HG03565 (cell line): Measurements from ENCODE around the gene STIM1.
"Not testable (repeated sequence)": the region's sequence is repeated elsewhere in the genome, so short reads cannot be mapped to it uniquely, and the experiment has no call there.

Experiments
- ATAC-seq: cut with Tn5 transposase; IDR thresholded peaks from one replicate; pipeline ENCODE4 v1.9.1; 2021; ENCODE audit warnings: mild to moderate bottlenecking, moderate library complexity; ENCODE audit not compliant: unreplicated experiment

Gene STIM1

DNA sequence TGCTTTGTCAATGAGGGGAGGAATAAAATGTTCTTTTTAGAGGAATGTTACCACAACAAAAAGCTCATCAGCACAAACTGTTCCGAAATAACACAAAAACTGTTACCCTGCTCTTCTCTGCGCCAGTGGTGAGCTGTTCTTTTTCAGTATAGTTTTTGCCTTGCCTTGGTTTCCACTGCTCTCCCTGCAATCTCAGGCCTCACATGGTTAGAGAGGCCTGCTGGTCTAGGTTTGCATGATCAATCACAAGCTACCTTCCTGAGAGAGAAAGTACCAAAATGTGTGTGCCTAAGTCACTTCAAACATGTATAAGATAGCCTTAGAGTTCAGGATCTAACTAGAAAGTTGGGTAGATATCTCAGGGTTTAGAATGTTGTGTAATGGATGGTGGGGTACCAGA, 114.6 kb downstream of the STIM1 start:
- no peak for ATAC-seq

DNA sequence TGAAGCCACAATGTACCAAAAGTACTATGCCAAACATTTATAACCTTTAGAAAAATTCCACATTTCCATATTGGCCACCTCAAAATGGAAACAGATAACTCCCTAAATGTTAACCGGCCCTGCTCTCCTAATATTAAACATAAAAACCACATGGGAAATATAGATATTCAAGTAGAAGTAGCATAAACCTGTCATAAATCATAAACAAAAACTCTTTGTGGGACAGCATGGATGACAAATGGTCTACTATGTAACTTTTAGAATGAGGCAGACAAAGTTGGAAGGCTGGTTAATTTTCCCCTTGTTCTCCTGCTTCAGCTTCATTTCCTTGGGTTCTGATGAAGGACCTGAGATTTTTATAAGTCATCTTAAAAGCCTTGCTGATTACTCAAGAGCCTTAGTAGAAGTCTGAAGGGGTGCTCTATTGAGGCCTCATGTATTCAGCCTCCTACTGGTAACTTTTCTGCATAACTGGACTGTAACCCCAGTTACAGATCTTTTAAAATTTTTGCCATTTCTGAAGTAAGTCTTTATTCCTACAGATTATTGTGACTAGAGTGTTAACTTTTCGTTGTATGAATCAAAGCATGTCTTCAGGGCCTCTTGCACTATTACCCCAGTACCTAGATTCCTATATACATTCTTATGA, 116.4 kb downstream of the STIM1 start:
- no peak for ATAC-seq

DNA sequence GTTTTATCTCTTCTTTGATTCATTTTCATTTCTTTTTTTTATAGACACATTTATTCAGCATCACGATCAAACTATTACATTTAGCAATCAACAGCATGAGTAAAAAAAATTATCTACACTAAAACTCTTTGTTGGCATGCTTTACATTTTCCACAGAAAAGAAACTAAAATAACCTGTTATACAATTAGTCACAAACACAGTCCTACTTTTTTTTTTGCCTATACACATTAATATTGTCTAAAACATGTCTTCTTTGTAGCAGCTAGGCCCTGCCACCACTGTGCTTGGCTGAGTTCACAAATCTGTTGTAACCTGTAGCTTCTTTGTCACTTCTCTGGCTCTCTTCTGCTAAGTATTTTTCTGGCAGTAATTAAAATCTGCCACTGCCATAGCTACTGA, 117.0 kb downstream of the STIM1 start:
- no peak for ATAC-seq

DNA sequence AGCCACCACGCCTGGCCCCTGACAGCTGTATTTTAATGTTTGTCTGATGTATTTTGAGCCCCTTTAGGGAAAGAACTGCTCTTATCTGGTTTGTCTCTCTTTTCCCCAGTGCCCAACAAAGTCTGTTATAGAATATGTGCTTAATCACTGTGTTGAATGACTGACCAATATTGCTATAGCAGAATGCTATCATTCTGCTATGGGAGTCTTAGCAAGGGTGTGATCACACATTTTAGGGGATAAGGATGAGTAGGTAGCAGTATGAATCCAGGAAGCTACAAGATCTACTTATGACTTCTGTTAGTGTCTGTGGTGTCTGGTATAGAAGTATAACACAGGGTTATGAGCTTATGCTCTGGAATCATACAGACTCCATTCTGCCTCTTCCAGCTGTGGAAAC, 121.6 kb downstream of the STIM1 start:
- ATAC-seq = no peak

DNA sequence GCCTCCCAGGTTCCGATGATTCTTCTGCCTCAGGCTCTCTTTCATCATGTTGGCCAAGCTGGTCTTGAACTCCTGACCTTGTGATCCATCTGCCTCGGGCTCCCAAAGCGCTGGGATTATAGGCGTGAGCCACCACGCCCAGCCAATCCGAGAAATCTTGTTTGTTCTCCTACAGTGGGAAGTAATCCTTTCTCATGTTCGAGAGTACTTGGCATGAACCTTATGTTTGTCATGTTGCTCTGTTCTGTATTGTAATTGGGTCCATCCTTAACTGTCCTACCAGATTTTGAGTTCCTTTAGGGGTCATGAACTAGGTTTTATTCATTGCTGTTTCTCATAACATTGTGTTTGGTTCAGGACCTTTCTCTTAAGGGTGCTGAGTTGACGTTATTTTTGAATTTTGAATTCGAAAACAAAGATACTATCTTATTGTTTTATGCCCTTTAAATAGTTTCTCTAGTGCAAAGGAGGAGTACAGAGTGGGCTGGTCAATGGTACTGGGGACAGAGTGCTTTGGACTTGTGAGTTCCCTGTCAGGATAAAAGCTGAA, 125.7 kb downstream of the STIM1 start:
- ATAC-seq = no peak

DNA sequence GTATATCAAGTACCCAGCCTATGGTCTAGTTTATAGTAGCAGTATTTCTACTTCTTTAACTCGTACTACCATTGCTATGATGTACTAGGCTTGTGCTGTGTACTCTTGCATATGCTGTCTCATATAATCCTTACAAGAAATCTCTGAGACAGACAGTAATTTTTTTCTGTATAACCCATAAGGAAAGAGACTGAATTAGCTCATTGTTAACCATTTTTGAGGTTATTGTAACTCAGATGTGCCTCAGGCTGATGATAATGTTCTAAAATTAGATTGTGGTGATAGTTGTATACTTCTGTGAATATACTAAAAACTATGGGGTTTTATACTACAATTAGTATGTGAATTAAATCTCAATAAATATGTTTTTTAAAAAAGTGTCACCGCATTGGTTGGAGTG, 127.0 kb downstream of the STIM1 start:
- ATAC-seq = no peak

DNA sequence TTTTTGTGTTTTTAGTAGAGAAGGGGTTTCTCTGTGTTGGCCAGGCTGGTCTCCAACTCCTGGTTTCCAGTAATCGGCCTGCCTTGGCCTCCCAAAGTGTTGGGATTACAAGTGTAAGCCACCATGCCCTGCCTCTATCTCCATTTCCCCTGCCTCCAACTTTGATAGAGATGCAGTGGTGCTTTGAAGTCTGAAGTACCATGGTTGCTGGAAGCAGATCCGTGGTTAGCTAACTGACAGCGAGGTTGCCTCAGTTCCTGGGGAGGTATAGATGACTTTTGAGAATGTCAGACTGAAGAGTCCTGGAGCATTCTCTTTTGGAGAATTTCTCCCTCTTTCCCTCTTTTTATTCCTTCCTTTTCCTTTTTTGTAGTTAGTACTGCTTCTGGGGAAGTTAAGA, 127.6 kb downstream of the STIM1 start:
- ATAC-seq = no peak

DNA sequence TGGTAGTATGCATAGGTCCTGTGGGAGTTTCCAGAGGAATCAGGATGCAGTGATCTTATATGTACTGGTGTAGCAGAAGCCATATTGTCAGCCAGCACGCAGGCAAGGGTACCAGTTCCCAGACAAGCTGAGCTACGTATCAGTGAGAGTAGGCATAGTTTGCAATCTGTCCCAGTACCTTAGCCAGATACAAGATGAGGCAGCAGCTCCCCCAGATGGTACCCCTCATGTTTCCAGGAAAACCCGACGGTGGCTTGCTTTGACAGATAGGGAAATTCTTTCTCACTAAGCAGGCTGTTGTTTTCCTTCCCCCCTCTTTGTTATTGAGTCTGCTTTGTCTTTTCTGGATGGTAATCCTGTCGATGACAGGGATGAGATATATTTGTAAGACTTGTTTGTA, 129.4 kb downstream of the STIM1 start:
- ATAC-seq = no peak

DNA sequence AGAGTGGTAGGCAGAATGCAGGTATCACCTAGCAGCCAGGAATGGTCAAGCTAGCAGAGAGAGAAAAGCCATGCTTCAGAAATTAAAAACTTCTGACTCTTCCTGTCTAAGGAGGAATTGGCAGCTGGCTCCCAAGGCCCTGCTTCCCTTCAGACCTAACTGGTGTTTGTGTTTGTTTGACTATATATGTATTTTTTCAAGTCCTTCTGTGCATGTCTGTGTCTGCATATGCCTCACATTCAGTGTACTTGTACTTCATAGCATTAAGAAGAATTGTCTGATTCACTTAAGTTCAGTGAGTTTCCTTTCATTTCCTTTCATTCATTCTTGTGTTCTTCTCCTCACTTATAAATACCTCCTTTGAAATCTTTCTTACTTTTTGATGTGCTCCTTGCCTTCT, 130.2 kb downstream of the STIM1 start:
- no peak for ATAC-seq

DNA sequence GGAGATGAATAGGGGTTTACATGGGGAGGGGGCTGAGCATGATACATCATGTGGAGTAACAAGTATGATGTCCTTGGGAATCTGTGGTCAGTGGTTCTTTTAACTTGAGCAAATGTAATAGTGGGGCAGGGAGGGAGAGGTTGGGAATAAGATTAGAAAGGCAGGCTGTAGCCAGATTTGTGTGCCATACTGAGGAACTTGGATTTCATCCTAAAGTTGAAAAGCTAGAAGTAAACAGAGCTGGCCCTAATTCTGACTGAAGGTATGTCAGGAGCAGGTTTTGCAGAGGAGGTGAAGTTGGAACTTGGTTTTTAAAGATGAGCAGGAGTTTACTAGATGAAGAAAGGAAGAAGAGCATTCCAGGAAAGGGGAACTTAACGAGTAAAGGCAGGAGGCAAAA, 130.8 kb downstream of the STIM1 start:
- no peak for ATAC-seq

DNA sequence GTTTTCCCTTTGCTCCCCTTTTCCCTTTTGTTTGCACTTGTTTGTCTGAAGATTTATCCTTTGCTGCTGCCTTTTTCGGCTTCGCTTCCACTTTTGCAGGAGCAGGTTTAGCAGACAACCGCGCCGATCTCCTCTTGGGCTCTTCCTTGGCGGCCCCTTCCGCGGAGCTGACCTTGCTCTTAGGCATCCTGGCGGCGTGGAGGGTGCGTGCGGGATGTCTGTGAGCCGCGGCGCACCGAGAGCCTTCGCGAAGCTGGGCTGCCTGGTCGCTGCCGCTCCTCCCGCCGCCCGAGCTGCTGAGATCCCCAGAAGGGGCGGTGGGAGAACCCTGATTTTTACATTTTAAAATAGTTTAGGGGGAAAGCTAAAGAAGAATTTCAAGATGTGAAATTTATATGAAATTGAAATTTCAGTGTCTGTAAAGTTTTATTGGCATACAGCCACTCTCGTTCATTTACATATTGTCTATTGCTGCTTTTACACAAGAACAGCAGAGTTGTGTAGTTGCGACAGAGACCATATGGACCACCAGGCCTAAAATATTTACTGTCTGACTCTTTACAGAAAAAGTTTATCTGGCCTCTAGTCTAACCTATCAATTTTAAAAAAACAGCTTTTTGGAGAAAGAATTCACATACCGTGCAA, 133.9 kb downstream of the STIM1 start:
- ATAC-seq = no peak

DNA sequence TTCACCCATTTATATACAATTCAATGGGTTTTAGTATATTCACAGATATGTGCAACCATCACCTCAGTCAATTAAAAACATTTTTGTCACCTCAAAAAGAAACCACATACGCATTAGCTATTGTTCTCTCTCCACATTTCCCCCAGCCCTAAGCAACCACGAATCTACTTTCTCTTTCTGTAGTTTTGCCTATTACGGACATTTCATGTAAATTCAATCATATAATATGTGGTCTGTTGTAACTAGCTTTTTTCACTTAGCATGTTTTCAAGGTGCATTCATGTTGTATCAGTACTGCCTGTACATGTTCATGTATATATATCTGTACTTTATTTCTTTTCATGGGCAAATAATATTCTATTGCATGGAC, 134.4 kb downstream of the STIM1 start:
- ATAC-seq = no peak

DNA sequence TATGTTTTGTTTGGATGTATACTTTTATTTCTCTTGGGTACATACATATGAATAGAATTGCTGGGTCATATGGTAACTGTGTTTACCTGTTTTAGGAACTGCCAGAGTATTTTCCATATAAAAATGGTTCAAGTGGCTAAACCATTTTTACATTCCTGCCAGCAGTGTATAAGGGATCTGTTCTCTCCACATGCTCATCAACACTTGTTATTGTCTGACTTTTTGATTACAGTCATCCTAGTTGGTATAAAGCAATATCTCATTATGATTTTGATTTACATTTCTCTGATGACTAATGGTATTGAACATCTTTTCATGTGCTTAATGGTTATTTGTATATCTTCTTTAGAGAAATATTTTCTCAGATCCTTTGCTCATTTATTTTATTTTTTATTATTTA, 134.9 kb downstream of the STIM1 start:
- ATAC-seq = no peak

DNA sequence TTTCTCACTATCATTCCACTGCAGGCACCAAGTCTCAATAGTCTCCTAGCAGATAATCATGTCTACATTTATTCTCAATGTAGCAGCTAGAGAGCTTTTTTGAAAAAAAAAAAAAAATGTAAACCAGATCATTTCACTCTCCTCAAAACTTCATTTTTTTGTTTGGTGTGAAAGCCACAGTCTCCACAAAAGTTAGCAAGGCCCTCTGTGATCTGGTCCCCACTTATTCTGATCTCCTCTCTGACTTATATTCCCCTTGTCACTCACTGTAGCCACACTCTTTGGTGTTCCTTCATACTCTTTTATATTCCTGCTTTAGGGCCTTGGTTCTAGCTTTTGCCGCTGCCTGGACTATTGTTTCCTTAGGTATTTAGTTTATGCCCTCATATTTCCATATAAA, 137.5 kb downstream of the STIM1 start:
- ATAC-seq = no peak

DNA sequence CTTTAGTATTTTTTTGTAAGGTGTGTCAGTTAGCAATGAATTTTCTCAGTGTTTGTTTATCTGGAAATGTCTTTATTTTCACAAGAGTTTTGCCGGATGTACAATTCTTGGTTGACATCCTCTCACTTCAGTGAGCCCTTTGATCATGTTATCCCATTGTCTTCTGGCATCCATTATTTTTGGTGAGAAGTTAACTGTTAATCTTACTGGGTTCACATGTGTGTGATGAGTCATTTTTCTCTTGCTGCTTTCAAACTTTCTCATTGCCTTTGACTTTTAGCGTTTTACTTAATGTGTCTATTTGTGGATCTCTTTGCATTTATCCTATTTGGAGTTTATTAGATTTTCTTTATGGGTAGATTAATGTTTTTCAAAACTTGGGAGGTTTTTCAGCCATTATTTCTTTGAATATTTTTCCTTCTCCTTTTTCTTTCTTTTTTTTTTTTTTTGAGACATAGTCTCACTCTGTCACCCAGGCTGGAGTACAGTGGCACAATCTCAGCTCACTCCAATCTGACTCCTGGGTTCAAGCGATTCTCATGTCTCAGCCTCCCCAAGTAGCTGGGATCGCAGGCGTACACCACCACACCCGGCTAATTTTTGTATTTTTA, 138.7 kb downstream of the STIM1 start:
- ATAC-seq = no peak

DNA sequence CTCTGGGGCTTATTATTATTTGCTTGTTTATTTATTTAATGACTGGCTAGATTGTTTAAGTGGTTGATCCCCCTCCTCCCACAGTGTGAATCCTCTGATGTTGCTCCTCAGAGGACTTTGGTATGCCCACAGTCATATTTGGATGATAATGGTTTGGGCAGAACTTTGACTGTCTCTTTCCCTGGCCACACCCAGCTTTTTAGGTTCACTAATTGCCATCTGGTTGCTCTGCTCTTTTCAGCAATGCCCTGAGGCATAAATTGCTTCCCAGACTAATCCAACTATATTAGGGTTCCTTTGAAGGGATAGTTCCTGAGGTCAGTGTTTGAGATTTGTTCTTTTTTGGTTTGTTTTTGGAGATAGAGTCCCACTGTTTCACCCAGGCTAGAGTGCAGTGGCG, 139.8 kb downstream of the STIM1 start:
- no peak for ATAC-seq

DNA sequence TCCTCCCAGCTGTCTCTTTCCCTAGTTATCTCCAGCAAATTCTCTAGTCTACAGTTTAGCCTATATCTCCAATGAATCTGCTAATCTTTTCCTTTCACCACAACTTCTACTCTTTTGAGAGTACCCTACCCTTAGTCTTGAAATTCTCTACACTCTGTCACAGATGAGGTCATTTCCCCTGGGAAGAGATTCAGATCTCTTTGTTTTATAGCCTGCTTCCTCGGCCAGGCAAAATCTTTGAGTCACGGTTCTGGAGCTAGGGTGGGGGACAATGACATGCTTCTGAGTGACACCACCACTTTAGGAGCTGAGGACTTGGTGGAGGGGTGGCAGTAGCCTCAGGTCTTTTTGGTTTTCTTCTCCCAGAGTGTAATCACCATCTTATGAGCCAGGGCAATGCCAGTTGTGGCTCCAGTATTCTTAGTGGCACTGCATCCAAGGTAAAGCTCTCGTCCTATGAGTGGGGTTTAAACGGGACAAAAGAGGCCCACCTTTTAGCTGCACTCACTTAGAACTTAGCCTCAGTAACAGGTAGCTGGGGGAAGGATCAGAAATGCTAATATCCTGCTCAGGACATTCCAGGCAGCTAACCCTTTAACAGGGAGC, 140.6 kb downstream of the STIM1 start:
- ATAC-seq = no peak

DNA sequence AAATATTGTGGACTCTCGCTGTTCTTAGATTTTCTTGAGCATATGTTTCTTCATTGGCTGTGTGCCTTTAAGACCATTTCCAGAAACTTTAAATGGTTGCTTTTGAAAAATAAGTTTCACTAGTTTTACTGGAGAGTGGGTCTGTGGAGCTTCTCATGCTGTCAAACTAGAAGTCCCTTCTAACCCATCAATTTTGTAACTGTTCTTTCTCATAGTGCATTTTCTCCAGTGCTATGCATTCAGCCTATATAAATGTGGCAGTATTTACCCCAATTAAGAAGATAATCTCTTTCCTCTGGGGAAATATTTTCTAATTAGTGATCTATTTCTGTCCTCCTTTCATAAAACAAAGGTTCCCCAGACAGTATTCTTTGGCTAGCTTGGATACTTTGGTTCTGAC, 141.2 kb downstream of the STIM1 start:
- no peak for ATAC-seq

DNA sequence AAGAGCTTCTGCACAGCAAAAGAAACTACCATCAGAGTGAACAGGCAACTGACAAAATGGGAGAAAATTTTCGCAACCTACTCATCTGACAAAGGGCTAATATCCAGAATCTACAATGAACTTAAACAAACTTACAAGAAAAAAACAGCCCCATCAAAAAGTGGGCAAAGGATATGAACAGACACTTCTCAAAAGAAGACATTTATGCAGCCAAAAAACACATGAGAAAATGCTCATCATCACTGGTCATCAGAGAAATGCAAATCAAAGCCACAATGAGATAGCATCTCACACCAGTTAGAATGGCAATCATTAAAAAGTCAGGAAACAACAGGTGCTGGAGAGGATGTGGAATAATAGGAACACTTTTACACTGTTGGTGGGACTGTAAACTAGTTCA, 149.3 kb downstream of the STIM1 start:
- ATAC-seq = not testable (repeated sequence)

DNA sequence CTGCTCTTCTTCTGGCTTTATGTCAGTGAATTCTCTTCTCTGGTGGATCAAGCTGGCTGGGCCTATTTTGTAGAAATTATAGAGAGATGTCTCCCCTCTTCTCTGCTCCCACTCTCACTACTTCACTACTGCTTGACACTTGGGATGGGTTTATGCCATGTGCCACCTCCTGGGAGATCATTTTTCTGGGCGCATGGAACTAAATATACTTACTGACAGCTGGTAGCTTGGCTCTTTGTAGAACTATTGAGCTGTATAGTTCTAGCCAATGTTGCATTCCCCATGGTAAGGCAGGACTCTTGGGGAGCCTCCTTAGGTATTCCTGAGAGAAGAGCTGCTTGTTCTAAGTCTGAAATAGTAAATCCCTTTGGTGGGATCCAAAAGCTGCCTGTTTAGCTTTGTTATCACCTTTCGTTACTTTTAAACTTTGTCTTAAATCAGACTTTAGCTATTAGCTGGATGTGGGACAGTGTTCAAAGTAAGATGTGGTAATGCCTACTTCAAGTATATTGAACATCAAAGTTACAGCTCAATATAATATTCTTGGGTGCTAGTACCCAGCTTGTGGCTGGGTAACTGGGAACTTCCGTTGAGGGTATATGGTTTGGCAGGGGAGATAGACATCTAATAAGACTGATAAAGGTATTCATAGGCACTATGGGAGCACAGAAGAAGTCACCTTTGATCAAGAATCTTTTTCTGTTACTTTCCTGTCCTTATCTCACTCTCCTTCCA, 151.6 kb downstream of the STIM1 start:
- no peak for ATAC-seq

DNA sequence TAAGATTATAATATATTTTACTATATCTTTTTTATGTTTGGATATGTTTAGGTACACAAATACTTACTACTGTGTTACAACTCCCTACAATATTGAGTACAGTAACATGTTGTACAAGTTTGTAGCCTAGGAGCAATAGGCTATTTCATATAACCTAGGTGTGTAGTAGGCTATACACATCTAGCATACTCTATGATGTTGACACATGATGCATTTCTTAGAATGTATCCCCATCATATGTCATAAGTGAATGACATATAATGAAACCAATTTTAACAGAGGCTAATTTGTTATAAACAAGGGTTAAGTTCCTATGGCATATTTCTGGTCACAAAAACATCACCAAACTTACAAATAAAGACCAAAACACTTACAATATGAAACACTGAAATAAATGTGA, 152.7 kb downstream of the STIM1 start:
- ATAC-seq = no peak
